Activated CD8-positive, alpha-beta memory T cell treated with anti-CD3 and anti-CD28 coated beads, Interleukin-2, amount 10 ng/mL, durations not matched to agents 7 days and 5 days (primary cell): ENCODE data around the gene TDRD1. TPM values are rescaled to one million over a fixed set of nuclear protein-coding genes. Genes with fewer than 3 reads are reported as not detected.
A peak's percentile ranks its signal among the peaks of the same experiment; 100 is the strongest.

Experiments
- ATAC-seq: fragments of 150-1000 bp; cut with Tn5 transposase; one replicate; pipeline ENCODE4 v1.10.0; 2021; ENCODE audit warnings: moderate library complexity
- CTCF ChIA-PET: fragments of 350-600 bp; sonication (Branson Sonifier 250); formaldehyde crosslinking; loops from one replicate; lab custom pipeline; 2021; ENCODE audit warnings: antibody characterized with exemption; lab: Charles Lee
- DNase-seq: peaks from one replicate; pipeline ENCODE4 v3.0.0-alpha.2; 2020
- H3K27ac Mint-ChIP-seq: one replicate; pipeline ENCODE4 v1.8.0; 2021; ENCODE audit warnings: mild to moderate bottlenecking, mixed read lengths
- H3K27me3 Mint-ChIP-seq: one replicate; pipeline ENCODE4 v1.8.0; 2021; ENCODE audit warnings: mixed read lengths
- H3K36me3 Mint-ChIP-seq: one replicate; pipeline ENCODE4 v1.8.0; 2021; ENCODE audit warnings: mild to moderate bottlenecking, mixed read lengths
- H3K4me1 Mint-ChIP-seq: one replicate; pipeline ENCODE4 v1.8.0; 2021; ENCODE audit warnings: mixed read lengths
- H3K4me3 Mint-ChIP-seq: one replicate; pipeline ENCODE4 v1.8.0; 2021; ENCODE audit warnings: mild to moderate bottlenecking, moderate library complexity, mixed read lengths
- H3K9me3 Mint-ChIP-seq: one replicate; pipeline ENCODE4 v1.8.0; 2022; ENCODE audit warnings: low read depth, mixed read lengths
- total RNA-seq, 2 experiments: library from RNA; stranded (reverse); gene quantifications; one replicate each; pipeline ENCODE4 v1.2.3, GENCODE V29; 2021

TDRD1 gene
- total RNA-seq, 2 experiments from 2014 or later: 0.05 to 0.15 TPM

- no peak overlapping the region for H3K27ac Mint-ChIP-seq
- H3K9me3 Mint-ChIP-seq: no peaks in the 10 kb centered on the region
- DNase-seq (no peak), ATAC-seq (no peak)
- CTCF ChIA-PET: interaction anchor here (0.6 kb wide), 1 partner anchor 8 kb away, joined by 3 read pairs; no protein-coding TSS in a partner anchor
- peaks cover 64% of the 10 kb centered on the region for H3K27me3 Mint-ChIP-seq
- no peaks in the 10 kb centered on the region for H3K36me3 Mint-ChIP-seq
- H3K4me3 Mint-ChIP-seq: no peak overlapping the region
- H3K4me1 Mint-ChIP-seq: no peaks in the 10 kb centered on the region
Observed at GRCh38 chr10:114221235-114221634, 42.1 kb downstream of the TDRD1 start.

- no peak for DNase-seq
Observed at GRCh38 chr10:114223066-114223465, 43.9 kb downstream of the TDRD1 start.

GRCh38 chr10:114228156-114228555, 49.0 kb downstream of the TDRD1 start:
- DNase-seq (no peak), ATAC-seq (no peak)
- Mint-ChIP-seq H3K4me3 (no peak overlapping the region), H3K4me1 (no peaks in the 10 kb centered on the region), H3K9me3 (no peaks in the 10 kb centered on the region), H3K36me3 (no peaks in the 10 kb centered on the region), H3K27ac (no peak overlapping the region), H3K27me3 (peaks cover 62% of the 10 kb centered on the region)
- CTCF ChIA-PET: no interaction called here

More at GRCh38 chr10:114223066-114223465, 43.9 kb downstream of the TDRD1 start:
- no peak for ATAC-seq
- Mint-ChIP-seq H3K36me3 (no peaks in the 10 kb centered on the region), H3K9me3 (no peaks in the 10 kb centered on the region), H3K4me3 (no peak overlapping the region), H3K27me3 (peaks cover 65% of the 10 kb centered on the region), H3K4me1 (no peaks in the 10 kb centered on the region), H3K27ac (no peak overlapping the region)
- CTCF ChIA-PET: interaction anchor here (1.4 kb wide), 1 partner anchor 12 kb away, joined by 3 read pairs; no protein-coding TSS in a partner anchor

- CTCF ChIA-PET: no interaction called here
- ATAC-seq: no peak
- Mint-ChIP-seq H3K27ac (no peak overlapping the region), H3K27me3 (peaks cover 67% of the 10 kb centered on the region), H3K36me3 (no peaks in the 10 kb centered on the region), H3K4me3 (no peak overlapping the region), H3K4me1 (no peaks in the 10 kb centered on the region), H3K9me3 (no peaks in the 10 kb centered on the region)
- DNase-seq: no peak
Observed at GRCh38 chr10:114232561-114233176, 53.5 kb downstream of the TDRD1 start.

- Mint-ChIP-seq H3K27me3 (peaks cover 69% of the 10 kb centered on the region), H3K9me3 (no peaks in the 10 kb centered on the region), H3K4me3 (no peak overlapping the region), H3K36me3 (no peaks in the 10 kb centered on the region), H3K27ac (no peak overlapping the region), H3K4me1 (no peaks in the 10 kb centered on the region)
- DNase-seq: no peak
- no peak for ATAC-seq
- CTCF ChIA-PET: no interaction called here
Observed at GRCh38 chr10:114233482-114233881, 54.3 kb downstream of the TDRD1 start.

GRCh38 chr10:114234132-114234531, 55.0 kb downstream of the TDRD1 start:
- Mint-ChIP-seq H3K27ac (no peak overlapping the region), H3K27me3 (peaks cover 73% of the 10 kb centered on the region), H3K36me3 (no peaks in the 10 kb centered on the region), H3K4me3 (no peak overlapping the region), H3K4me1 (peaks cover 4% of the 10 kb centered on the region), H3K9me3 (no peaks in the 10 kb centered on the region)
- DNase-seq (no peak), ATAC-seq (no peak)
- CTCF ChIA-PET: no interaction called here

- peak; percentile 61 for ATAC-seq
- Mint-ChIP-seq H3K36me3 (no peaks in the 10 kb centered on the region), H3K4me1 (peaks cover 4% of the 10 kb centered on the region)
Observed at GRCh38 chr10:114239117-114239993, 60.2 kb downstream of the TDRD1 start, which contains the start of gene VWA2. Gene VWA2, plus strand, starts transcription at chr10:114239254. Its CDS starts 9,460 bp downstream, at chr10:114248714.

GRCh38 chr10:114239994-114240345, 60.8 kb downstream of the TDRD1 start:
- CTCF ChIA-PET: no interaction called here
- Mint-ChIP-seq H3K4me1 (peaks cover 4% of the 10 kb centered on the region), H3K27ac (no peak overlapping the region), H3K27me3 (peaks cover 83% of the 10 kb centered on the region), H3K4me3 (no peak overlapping the region), H3K9me3 (no peaks in the 10 kb centered on the region), H3K36me3 (no peaks in the 10 kb centered on the region)
- DNase-seq (no peak), ATAC-seq (no peak)

More at GRCh38 chr10:114239117-114239993, 60.2 kb downstream of the TDRD1 start, which contains the start of gene VWA2:
- Mint-ChIP-seq H3K4me3 (no peak within 1 kb of the TSS), H3K9me3 (no peaks in the 10 kb centered on the region), H3K27ac (no peak within 1 kb of the TSS), H3K27me3 (peaks cover 83% of the 10 kb centered on the region)
- DNase-seq: no peak
- CTCF ChIA-PET: interaction anchor here (0.8 kb wide), 1 partner anchor 105 kb away, joined by 3 read pairs; no protein-coding TSS in a partner anchor

- Mint-ChIP-seq H3K4me1 (peaks cover 4% of the 10 kb centered on the region), H3K4me3 (no peak overlapping the region), H3K27ac (no peak overlapping the region), H3K9me3 (no peaks in the 10 kb centered on the region), H3K36me3 (no peaks in the 10 kb centered on the region), H3K27me3 (peaks cover 73% of the 10 kb centered on the region)
- ATAC-seq: no peak
- CTCF ChIA-PET: interaction anchor here (0.6 kb wide), 1 partner anchor 365 kb away, joined by 3 read pairs; no protein-coding TSS in a partner anchor
- no peak for DNase-seq
Observed at GRCh38 chr10:114242235-114242634, 63.1 kb downstream of the TDRD1 start.

GRCh38 chr10:114243661-114244060, 64.5 kb downstream of the TDRD1 start:
- Mint-ChIP-seq H3K4me3 (no peak overlapping the region), H3K27me3 (peaks cover 61% of the 10 kb centered on the region), H3K36me3 (no peaks in the 10 kb centered on the region), H3K27ac (no peak overlapping the region), H3K9me3 (no peaks in the 10 kb centered on the region), H3K4me1 (peaks cover 4% of the 10 kb centered on the region)
- DNase-seq: no peak
- no peak for ATAC-seq
- CTCF ChIA-PET: no interaction called here

- H3K36me3 Mint-ChIP-seq: no peaks in the 10 kb centered on the region
- no peak overlapping the region for H3K27ac Mint-ChIP-seq
- no peaks in the 10 kb centered on the region for H3K9me3 Mint-ChIP-seq
- DNase-seq: no peak
- no peak overlapping the region for H3K4me3 Mint-ChIP-seq
- H3K27me3 Mint-ChIP-seq: peaks cover 57% of the 10 kb centered on the region
- peaks cover under 1% of the 10 kb centered on the region for H3K4me1 Mint-ChIP-seq
- ATAC-seq: no peak
- CTCF ChIA-PET: interaction anchor here (0.5 kb wide), 1 partner anchor 308 kb away, joined by 3 read pairs; no protein-coding TSS in a partner anchor
Observed at GRCh38 chr10:114244126-114244525, 65.0 kb downstream of the TDRD1 start.

- H3K27me3 Mint-ChIP-seq: peaks cover 49% of the 10 kb centered on the region
- H3K27ac Mint-ChIP-seq: no peak overlapping the region
- no peak for ATAC-seq
Observed at GRCh38 chr10:114245121-114245791, 66.1 kb downstream of the TDRD1 start.

GRCh38 chr10:114246679-114247305, 67.6 kb downstream of the TDRD1 start:
- DNase-seq (no peak), ATAC-seq (no peak)
- H3K27me3 Mint-ChIP-seq: peaks cover 35% of the 10 kb centered on the region
- no peak overlapping the region for H3K27ac Mint-ChIP-seq
- no peak overlapping the region for H3K4me3 Mint-ChIP-seq
- no peaks in the 10 kb centered on the region for H3K4me1 Mint-ChIP-seq
- H3K9me3 Mint-ChIP-seq: no peaks in the 10 kb centered on the region
- CTCF ChIA-PET: no interaction called here
- no peaks in the 10 kb centered on the region for H3K36me3 Mint-ChIP-seq

More at GRCh38 chr10:114245121-114245791, 66.1 kb downstream of the TDRD1 start:
- no peak for DNase-seq
- Mint-ChIP-seq H3K4me3 (no peak overlapping the region), H3K4me1 (no peaks in the 10 kb centered on the region), H3K9me3 (no peaks in the 10 kb centered on the region), H3K36me3 (no peaks in the 10 kb centered on the region)
- CTCF ChIA-PET: no interaction called here
